Measurements from ENCODE around the gene FAM193A.

DNA sequence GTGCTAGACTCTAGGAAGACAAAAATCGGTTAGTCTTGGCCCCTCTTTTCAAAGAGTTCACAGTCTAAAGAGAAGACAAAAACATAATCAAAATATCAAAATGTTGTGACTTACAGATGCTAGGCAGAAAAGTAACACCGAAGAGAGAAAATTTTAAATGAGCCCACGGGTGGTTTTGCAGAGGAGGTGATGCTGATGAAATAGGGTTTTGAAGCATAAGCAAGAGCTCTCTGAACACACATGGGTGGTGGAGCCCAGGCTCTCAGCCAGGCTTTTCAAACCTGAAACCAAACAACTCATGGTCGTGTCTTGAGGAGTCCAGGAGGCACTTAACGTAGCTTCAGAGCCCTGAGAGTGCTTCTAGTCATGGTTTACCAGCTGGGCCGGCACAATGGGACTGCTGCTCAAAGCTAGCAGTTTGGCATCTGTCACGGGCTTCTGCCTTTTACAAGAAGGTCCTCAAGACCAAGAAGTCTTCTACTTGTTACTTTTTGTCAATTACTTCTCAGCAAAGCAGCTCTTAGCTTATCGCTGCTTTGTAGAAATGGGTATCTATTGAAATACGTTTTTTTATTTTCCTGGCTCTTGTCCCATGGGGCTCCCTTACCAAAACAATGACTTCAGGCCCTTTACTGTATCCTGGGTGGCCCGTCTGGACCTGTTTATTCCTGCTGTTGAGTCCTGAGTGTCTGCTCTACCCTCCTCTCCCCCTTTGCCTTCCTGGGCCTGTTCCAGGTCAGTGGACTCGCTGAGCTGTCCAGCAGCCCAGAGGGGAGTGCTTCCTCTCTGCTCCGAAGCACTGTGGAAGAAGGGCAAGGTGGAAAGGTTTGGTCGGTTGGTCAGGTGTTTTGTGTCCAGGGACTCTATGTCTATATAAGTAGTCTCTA, 150.2 kb downstream of the FAM193A start:
- no peak for TF ChIP-seq RAD21 (IDR thresholded peaks at IDR 0.05; ENCODE audit: low read length)
- TF ChIP-seq, protein P1, sequence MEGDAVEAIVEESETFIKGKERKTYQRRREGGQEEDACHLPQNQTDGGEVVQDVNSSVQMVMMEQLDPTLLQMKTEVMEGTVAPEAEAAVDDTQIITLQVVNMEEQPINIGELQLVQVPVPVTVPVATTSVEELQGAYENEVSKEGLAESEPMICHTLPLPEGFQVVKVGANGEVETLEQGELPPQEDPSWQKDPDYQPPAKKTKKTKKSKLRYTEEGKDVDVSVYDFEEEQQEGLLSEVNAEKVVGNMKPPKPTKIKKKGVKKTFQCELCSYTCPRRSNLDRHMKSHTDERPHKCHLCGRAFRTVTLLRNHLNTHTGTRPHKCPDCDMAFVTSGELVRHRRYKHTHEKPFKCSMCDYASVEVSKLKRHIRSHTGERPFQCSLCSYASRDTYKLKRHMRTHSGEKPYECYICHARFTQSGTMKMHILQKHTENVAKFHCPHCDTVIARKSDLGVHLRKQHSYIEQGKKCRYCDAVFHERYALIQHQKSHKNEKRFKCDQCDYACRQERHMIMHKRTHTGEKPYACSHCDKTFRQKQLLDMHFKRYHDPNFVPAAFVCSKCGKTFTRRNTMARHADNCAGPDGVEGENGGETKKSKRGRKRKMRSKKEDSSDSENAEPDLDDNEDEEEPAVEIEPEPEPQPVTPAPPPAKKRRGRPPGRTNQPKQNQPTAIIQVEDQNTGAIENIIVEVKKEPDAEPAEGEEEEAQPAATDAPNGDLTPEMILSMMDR (IDR thresholded peaks at IDR 0.05): no peak
- TF ChIP-seq ZBTB33 (IDR thresholded peaks at IDR 0.05; ENCODE audit: borderline replicate concordance, low read depth): no peak
- TF ChIP-seq POLR2AphosphoS5 (IDR thresholded peaks at IDR 0.05; ENCODE audit: low read depth, low read length): no peak
- no peak for TF ChIP-seq TCF12 (IDR thresholded peaks at IDR 0.05)
- TF ChIP-seq USF2 (IDR thresholded peaks at IDR 0.05; ENCODE audit: borderline replicate concordance, low read depth, low read length): no peak
- no peak for TF ChIP-seq GATA2 (CRISPR knock-in tag; IDR thresholded peaks at IDR 0.05)
- no peak for TF ChIP-seq CHD2 (IDR thresholded peaks at IDR 0.05; ENCODE audit: low read length, partially characterized antibody)
- TF ChIP-seq TAF1 (IDR thresholded peaks at IDR 0.05; ENCODE audit: borderline replicate concordance, low read depth, low read length): no peak
- TF ChIP-seq YY1 (IDR thresholded peaks at IDR 0.05; ENCODE audit: low read depth): no peak
- TF ChIP-seq PBX3 (IDR thresholded peaks at IDR 0.05): no peak
- TF ChIP-seq EP300 (IDR thresholded peaks at IDR 0.05; ENCODE audit: borderline replicate concordance in 1 of 2, low read depth in 1 of 2, low read length in 1 of 2): no peak

Data from SK-N-SH (cell line).